ENCODE measurements around the gene SERPINE2.

SERPINE2 gene

GRCh38 chr2:223937535-223937934, 101.6 kb downstream of the SERPINE2 start:
- no peak for DNase-seq

GRCh38 chr2:223936862-223937326, 102.2 kb downstream of the SERPINE2 start:
- DNase-seq, result no peak

- no peak for DNase-seq
Observed at GRCh38 chr2:223935459-223936125, 103.5 kb downstream of the SERPINE2 start.

GRCh38 chr2:223934870-223935269, 104.2 kb downstream of the SERPINE2 start:
- no peak for DNase-seq

- no peak for DNase-seq
Observed at GRCh38 chr2:223932816-223933800, 106.0 kb downstream of the SERPINE2 start.

- DNase-seq, result no peak
Observed at GRCh38 chr2:223930103-223930976, 108.7 kb downstream of the SERPINE2 start.

- DNase-seq, result no peak
Observed at GRCh38 chr2:223929571-223930102, 109.4 kb downstream of the SERPINE2 start.

- DNase-seq, result no peak
Observed at GRCh38 chr2:223928113-223929006, 110.7 kb downstream of the SERPINE2 start.

- DNase-seq, result no peak
Observed at GRCh38 chr2:223925106-223925505, 114.0 kb downstream of the SERPINE2 start.
